A673 (cell line): ENCODE measurements around the gene GRAMD1A. TPM values are rescaled to one million over a fixed set of nuclear protein-coding genes. Genes with fewer than 3 reads are reported as not detected.

ENCODE experiments used
- BruUV-seq: library from RNA; stranded (reverse); fragments of 400-500 nt; replicated peaks from 2 replicates; lab custom pipeline; 2021; lab: Mats Ljungman, UMichigan
- CTCF ChIA-PET: fragments of 300-600 bp; sonication (Branson Sonifier 250); formaldehyde crosslinking; loops from one replicate; lab custom pipeline; 2022; ENCODE audit warnings: antibody characterized with exemption; lab: Charles Lee
- POLR2A ChIA-PET: fragments of 300-600 bp; sonication (Branson Sonifier 250); formaldehyde crosslinking; loops from one replicate; lab custom pipeline; 2022; ENCODE audit warnings: antibody characterized with exemption; ENCODE audit not compliant: low non-redundant PET; lab: Charles Lee
- DNase-seq: peaks from one replicate; pipeline ENCODE4 v3.0.0-alpha.2; 2015; ENCODE audit warnings: low spot score
- H3K27ac ChIP-seq: fragments of 200-600 bp; sonication (generic); 2 replicates; pipeline ENCODE4 v1.5.1; 2016; ENCODE audit warnings: mixed run types, low read depth, mild to moderate bottlenecking, mixed read lengths, antibody characterized with exemption, low read length; ENCODE audit not compliant: poor library complexity, severe bottlenecking
- H3K27me3 ChIP-seq: fragments of 200-600 bp; sonication (generic); replicated peaks from 2 replicates; pipeline ENCODE4 v1.6.1; 2017; ENCODE audit warnings: mixed run types, low read depth, mild to moderate bottlenecking, mixed read lengths, antibody characterized with exemption, low read length; ENCODE audit not compliant: insufficient read depth, poor library complexity
- H3K36me3 ChIP-seq: fragments of 200-600 bp; sonication (generic); 2 replicates; pipeline ENCODE4 v1.6.1; 2016; ENCODE audit warnings: mixed run types, mild to moderate bottlenecking, mixed read lengths, antibody characterized with exemption, low read length; ENCODE audit not compliant: insufficient read depth, poor library complexity, severe bottlenecking
- H3K4me1 ChIP-seq: fragments of 200-600 bp; sonication (generic); 2 replicates; pipeline ENCODE4 v1.6.1; 2017; ENCODE audit warnings: mixed run types, mild to moderate bottlenecking, mixed read lengths, antibody characterized with exemption, low read length; ENCODE audit not compliant: insufficient read depth, poor library complexity, severe bottlenecking
- H3K4me3 ChIP-seq: fragments of 200-600 bp; sonication (generic); 2 replicates; pipeline ENCODE4 v1.5.1; 2016; ENCODE audit warnings: low read depth, mixed run types, mild to moderate bottlenecking, mixed read lengths, low read length; ENCODE audit not compliant: poor library complexity, severe bottlenecking
- H3K9me3 ChIP-seq: fragments of 200-600 bp; sonication (generic); 2 replicates; pipeline ENCODE4 v1.6.1; 2016; ENCODE audit warnings: mixed run types, low read depth, mild to moderate bottlenecking, mixed read lengths, antibody characterized with exemption, low read length; ENCODE audit not compliant: poor library complexity, severe bottlenecking
- CTCF ChIP-seq: fragments of 300-800, 200-600 bp; sonication (generic); conservative IDR thresholded peaks from 2 replicates; pipeline ENCODE4 v1.5.1; 2017; ENCODE audit warnings: low read depth, mild to moderate bottlenecking, antibody characterized with exemption, low read length, moderate library complexity, mixed read lengths
- EZH2 ChIP-seq: fragments of 200-600 bp; sonication (generic); IDR thresholded peaks from 2 replicates; pipeline ENCODE4 v1.6.1; 2017; ENCODE audit warnings: borderline replicate concordance, low read depth, mild to moderate bottlenecking, mixed read lengths, antibody characterized with exemption, low read length; ENCODE audit not compliant: poor library complexity, severe bottlenecking
- intact Hi-C: fragments of 100-400 bp; cut with micrococcal nuclease; formaldehyde crosslinking; loops from one replicate; pipeline ENCODE4 v1.10.0; 2022; ENCODE audit not compliant: unreplicated experiment
- total RNA-seq: library from RNA; stranded (reverse); gene quantifications from 2 replicates; pipeline ENCODE4 v1.2.3, GENCODE V29; 2021

GRAMD1A gene
- total RNA-seq, 1 experiment from 2014 or later: 87.3 TPM

- ChIA-PET POLR2A (interaction anchor here (0.7 kb wide), 1 partner anchor 75 kb away, joined by 7 read pairs; no protein-coding TSS in a partner anchor), CTCF (interaction anchor here (0.5 to 1.1 kb wide), 10 partner anchors 19 to 491 kb away, joined by 3 to 9 read pairs (median 3); no protein-coding TSS in a partner anchor)
- peak; percentile 92 for DNase-seq
- TF ChIP-seq CTCF (peak; percentile 96), EZH2 (no peak)
- H3K27me3 ChIP-seq: no peaks in the 10 kb centered on the region
- BruUV-seq: no TSS peak
- H3K9me3 ChIP-seq: peaks cover 4% of the 10 kb centered on the region
- H3K4me1 ChIP-seq: no peaks in the 10 kb centered on the region
- intact Hi-C loops: loop anchor here (1.0 to 2.0 kb wide), 2 partner anchors 47 to 68 kb away; partner anchors contain the start of gene LGI4
- no peaks in the 10 kb centered on the region for H3K36me3 ChIP-seq
- no peak overlapping the region for H3K4me3 ChIP-seq
- no peak overlapping the region for H3K27ac ChIP-seq
These were observed 66.8 kb downstream of the GRAMD1A start for GRCh38 chr19:35066691-35067563.

GRCh38 chr19:35068941-35069634 is 69.0 kb downstream of the GRAMD1A start:
- no peaks in the 10 kb centered on the region for H3K4me1 ChIP-seq
- no peak overlapping the region for H3K27ac ChIP-seq
- no peak for DNase-seq
- H3K4me3 ChIP-seq: no peak overlapping the region
- BruUV-seq: no TSS peak
- ChIA-PET POLR2A (interaction anchor here (0.6 kb wide), 1 partner anchor 73 kb away, joined by 7 read pairs; no protein-coding TSS in a partner anchor), CTCF (no interaction called here)
- intact Hi-C loops: no loop called here
- no peak for TF ChIP-seq EZH2
- no peak for TF ChIP-seq CTCF
- H3K36me3 ChIP-seq: no peaks in the 10 kb centered on the region
- H3K9me3 ChIP-seq: peaks cover 4% of the 10 kb centered on the region
- no peaks in the 10 kb centered on the region for H3K27me3 ChIP-seq

- no peaks in the 10 kb centered on the region for H3K4me1 ChIP-seq
- peaks cover 4% of the 10 kb centered on the region for H3K9me3 ChIP-seq
- no peaks in the 10 kb centered on the region for H3K27me3 ChIP-seq
- H3K36me3 ChIP-seq: no peaks in the 10 kb centered on the region
- H3K27ac ChIP-seq: no peak overlapping the region
- no peak for DNase-seq
- intact Hi-C loops: no loop called here
- ChIA-PET CTCF (interaction anchor here (0.6 kb wide), 2 partner anchors 27 to 391 kb away, joined by 3 to 5 read pairs; no protein-coding TSS in a partner anchor), POLR2A (no interaction called here)
- no peak overlapping the region for H3K4me3 ChIP-seq
- TF ChIP-seq CTCF (no peak), EZH2 (no peak)
- no TSS peak for BruUV-seq
These were observed 69.6 kb downstream of the GRAMD1A start for GRCh38 chr19:35069696-35070095.
